ENCODE measurements around the gene TRMT112.

DNA sequence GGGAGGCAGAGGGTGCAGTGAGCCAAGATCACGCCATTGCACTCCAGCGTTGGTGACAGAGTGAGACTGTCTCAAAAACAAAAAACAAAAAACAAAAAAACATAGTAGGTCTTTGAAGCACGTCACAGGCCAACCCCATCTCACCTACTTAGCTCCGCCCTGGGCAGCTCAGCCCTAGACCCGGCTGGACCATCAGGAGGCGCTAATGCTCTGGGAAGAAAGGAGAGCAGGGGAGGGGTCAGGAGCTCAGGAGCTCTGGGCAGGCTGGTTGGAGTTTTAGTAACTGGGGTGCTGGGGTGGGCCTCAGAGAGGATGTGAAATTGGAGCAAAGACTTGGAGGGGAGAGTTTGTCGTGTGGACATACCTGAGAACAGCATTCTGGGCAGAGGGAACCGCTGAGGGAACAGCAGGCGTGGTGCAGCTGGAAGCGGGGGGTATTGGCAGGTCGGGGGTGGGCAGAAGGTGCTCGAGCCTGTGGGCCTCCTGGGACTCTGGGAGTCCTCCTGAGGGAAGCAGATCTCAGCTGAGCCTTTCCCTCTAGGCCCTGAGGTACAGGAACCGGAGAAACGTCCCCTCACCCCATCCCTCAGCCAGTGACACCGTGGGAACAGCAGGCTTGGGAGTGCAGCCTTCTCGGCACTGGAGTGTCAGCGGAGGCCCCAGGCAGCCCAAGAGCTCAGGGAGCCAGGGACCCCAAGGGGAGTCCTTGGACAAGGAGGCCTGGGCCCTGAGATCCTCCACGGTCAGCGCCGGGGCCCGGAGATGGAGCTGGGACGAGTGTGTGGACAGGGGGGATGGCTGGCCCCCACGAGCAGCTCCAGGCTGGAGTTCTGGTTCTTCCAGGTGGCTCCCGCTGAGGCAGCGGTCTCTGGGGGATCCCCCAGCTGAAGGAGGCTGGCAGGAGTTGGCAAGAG, 39.4 kb upstream of the TRMT112 start:
- TF ChIP-seq, protein P1, sequence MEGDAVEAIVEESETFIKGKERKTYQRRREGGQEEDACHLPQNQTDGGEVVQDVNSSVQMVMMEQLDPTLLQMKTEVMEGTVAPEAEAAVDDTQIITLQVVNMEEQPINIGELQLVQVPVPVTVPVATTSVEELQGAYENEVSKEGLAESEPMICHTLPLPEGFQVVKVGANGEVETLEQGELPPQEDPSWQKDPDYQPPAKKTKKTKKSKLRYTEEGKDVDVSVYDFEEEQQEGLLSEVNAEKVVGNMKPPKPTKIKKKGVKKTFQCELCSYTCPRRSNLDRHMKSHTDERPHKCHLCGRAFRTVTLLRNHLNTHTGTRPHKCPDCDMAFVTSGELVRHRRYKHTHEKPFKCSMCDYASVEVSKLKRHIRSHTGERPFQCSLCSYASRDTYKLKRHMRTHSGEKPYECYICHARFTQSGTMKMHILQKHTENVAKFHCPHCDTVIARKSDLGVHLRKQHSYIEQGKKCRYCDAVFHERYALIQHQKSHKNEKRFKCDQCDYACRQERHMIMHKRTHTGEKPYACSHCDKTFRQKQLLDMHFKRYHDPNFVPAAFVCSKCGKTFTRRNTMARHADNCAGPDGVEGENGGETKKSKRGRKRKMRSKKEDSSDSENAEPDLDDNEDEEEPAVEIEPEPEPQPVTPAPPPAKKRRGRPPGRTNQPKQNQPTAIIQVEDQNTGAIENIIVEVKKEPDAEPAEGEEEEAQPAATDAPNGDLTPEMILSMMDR (IDR thresholded peaks at IDR 0.05): peak in 1 of 4 donors; percentile 11
- no peak for TF ChIP-seq POLR2A (IDR thresholded peaks at IDR 0.05)

Measured in right lobe of liver (tissue), 4 donors.